K562 (cell line): ENCODE results near the gene SYT10. TPM values are rescaled to one million over a fixed set of nuclear protein-coding genes. Genes with fewer than 3 reads are reported as not detected.
A peak's percentile ranks its signal among the peaks of the same experiment; 100 is the strongest.

Experiments
- ATAC-seq: fragments of 200-7000 bp; cut with Tn5 transposase; 3 replicates; pipeline ENCODE4 v1.9.1; 2020; ENCODE audit warnings: moderate library complexity
- BruUV-seq: library from RNA; stranded (reverse); fragments of 400-500 nt; replicated peaks from 2 replicates; lab custom pipeline; 2021; lab: Mats Ljungman, UMichigan
- CTCF ChIA-PET: fragments of 300-600 bp; formaldehyde crosslinking; extraction: SDS; loops from one replicate; lab custom pipeline; 2021; ENCODE audit warnings: low intra/inter-chr PET ratio; lab: Yijun Ruan, JAX
- POLR2A ChIA-PET: fragments of 300-600, 350-650 bp; sonication (Branson Sonifier 250); formaldehyde crosslinking; extraction: SDS; loops from one replicate; lab custom pipeline; 2021; ENCODE audit warnings: antibody characterized with exemption, inconsistent platforms; lab: Yijun Ruan, JAX
- DNase-seq, 4 experiments: peaks; one replicate each; pipeline versions ENCODE4 v3.0.0 to v3.0.0-alpha.2; 2011 to 2018; ENCODE audit warnings: low spot score in 3 of 4, mixed read lengths in 3 of 4; ENCODE audit errors: extremely low read depth in 1 of 4
- FAIRE-seq: peaks from 2 replicates; lab custom pipeline; 2011; peaks lifted over from hg19 to GRCh38; lab: Jason Lieb, UNC
- H2AFZ ChIP-seq: 2 replicates; pipeline ENCODE4 v1.6.0; 2011; ENCODE audit warnings: low read depth, low read length, control low read depth, inconsistent platforms
- H3K27ac ChIP-seq: fragments of 200-600 bp; 3 replicates; pipeline ENCODE4 v1.8.0; 2011; ENCODE audit warnings: low read depth, mild to moderate bottlenecking, control low read depth, inconsistent platforms, low read length, moderate library complexity, mixed read lengths; ENCODE audit errors: extremely low read depth
- H3K27me3 ChIP-seq, 2 experiments: fragments of 300-600 bp in 1 of 2; 2 replicates in 1 of 2; 3 replicates in 1 of 2; pipeline versions ENCODE4 v1.6.0 to v1.8.0; 2011; ENCODE audit warnings: inconsistent platforms in 2 of 2, low read length in 2 of 2, mild to moderate bottlenecking in 1 of 2, mixed read lengths in 1 of 2, moderate library complexity in 1 of 2; ENCODE audit not compliant: control insufficient read depth in 2 of 2, insufficient read depth in 2 of 2
- H3K36me3 ChIP-seq: fragments of 300-600 bp; 3 replicates; pipeline ENCODE4 v1.8.0; 2011; ENCODE audit warnings: mild to moderate bottlenecking, low read length, inconsistent platforms; ENCODE audit not compliant: control insufficient read depth, insufficient read depth
- H3K4me1 ChIP-seq, 2 experiments: fragments of 200-600 bp in 1 of 2; replicated peaks in 1 of 2; 2 replicates in 1 of 2; 3 replicates in 1 of 2; pipeline versions ENCODE4 v1.5.1 to v1.8.0; 2011; ENCODE audit warnings: inconsistent platforms in 2 of 2, low read length in 2 of 2, mild to moderate bottlenecking in 1 of 2, mixed read lengths in 1 of 2, moderate library complexity in 1 of 2; ENCODE audit not compliant: control insufficient read depth in 2 of 2, insufficient read depth in 2 of 2
- H3K4me2 ChIP-seq: 2 replicates; pipeline ENCODE4 v1.6.1; 2011; ENCODE audit warnings: low read length, control low read depth, inconsistent platforms, mixed read lengths; ENCODE audit not compliant: insufficient read depth
- H3K4me3 ChIP-seq: fragments of 200-600 bp; sonication (generic), shearing (Covaris generic); 2 replicates; pipeline ENCODE4 v1.5.1; 2016; ENCODE audit warnings: control low read depth, inconsistent platforms
- H3K79me2 ChIP-seq: fragments of 200-600 bp; 3 replicates; pipeline ENCODE4 v1.8.0; 2011; ENCODE audit warnings: low read length, inconsistent platforms; ENCODE audit not compliant: control insufficient read depth, insufficient read depth
- H3K9ac ChIP-seq, 2 experiments: 2 replicates each; pipeline versions ENCODE4 v1.6.0 to v1.6.1; 2011; ENCODE audit warnings: low read depth in 2 of 2, low read length in 2 of 2, control low read depth in 1 of 2, inconsistent platforms in 1 of 2, mild to moderate bottlenecking in 1 of 2, mixed read lengths in 1 of 2; ENCODE audit not compliant: insufficient read depth in 1 of 2
- H3K9me1 ChIP-seq: one replicate; pipeline ENCODE4 v1.6.0; 2011; ENCODE audit warnings: inconsistent platforms, mild to moderate bottlenecking, low read length, moderate library complexity; ENCODE audit not compliant: control insufficient read depth, insufficient read depth
- H3K9me3 ChIP-seq: replicated peaks from 2 replicates; pipeline ENCODE4 v1.5.1; 2011; ENCODE audit warnings: low read depth, low read length, inconsistent platforms; ENCODE audit not compliant: control insufficient read depth, insufficient read depth
- H4K20me1 ChIP-seq: replicated peaks from 2 replicates; pipeline ENCODE4 v1.6.1; 2011; ENCODE audit warnings: low read length, inconsistent platforms, mixed read lengths; ENCODE audit not compliant: control insufficient read depth, insufficient read depth
- AFF4 ChIP-seq: sonication (generic); formaldehyde crosslinking; IDR thresholded peaks from 2 replicates; pipeline ENCODE4 v1.8.0; 2023; ENCODE audit warnings: mild to moderate bottlenecking, missing genetic modification reagents
- CTCF ChIP-seq, 3 experiments: IDR thresholded peaks in 2 of 3; conservative IDR thresholded peaks in 1 of 3; 2 replicates each; pipeline ENCODE4 v1.5.1; 2011 to 2012; ENCODE audit warnings: low read length in 3 of 3, mild to moderate bottlenecking in 3 of 3, control low read depth in 2 of 3, improper control_type of control experiment in 1 of 3, inconsistent platforms in 1 of 3, low read depth in 1 of 3, mixed read lengths in 1 of 3, moderate library complexity in 1 of 3; ENCODE audit not compliant: insufficient read depth in 2 of 3
- FOXJ3 ChIP-seq: sonication (generic); formaldehyde crosslinking; IDR thresholded peaks from 2 replicates; pipeline ENCODE4 v1.4.0; 2020; ENCODE audit warnings: mild to moderate bottlenecking, missing genetic modification reagents
- PBX2 ChIP-seq, 2 experiments: IDR thresholded peaks in 1 of 2; conservative IDR thresholded peaks in 1 of 2; 2 replicates each; pipeline ENCODE4 v1.6.1; 2016; ENCODE audit warnings: low read depth in 2 of 2, mild to moderate bottlenecking in 1 of 2, missing compliant biosample characterization in 1 of 2, missing genetic modification characterization in 1 of 2, moderate library complexity in 1 of 2
- PHF8 ChIP-seq: fragments of 200-600 bp; sonication (generic); IDR thresholded peaks from 2 replicates; pipeline ENCODE4 v1.6.1; 2012; ENCODE audit warnings: mixed run types, mild to moderate bottlenecking, inconsistent platforms, low read length, moderate library complexity, borderline replicate concordance
- RAD21 ChIP-seq, 2 experiments: fragments of 250-450 bp in 1 of 2; fragments of 450-650 bp in 1 of 2; sonication (Bioruptor Pico) in 1 of 2; formaldehyde crosslinking in 1 of 2; IDR thresholded peaks in 1 of 2; conservative IDR thresholded peaks in 1 of 2; 2 replicates each; pipeline versions ENCODE4 v1.4.0 to v1.8.0; 2020 to 2022; ENCODE audit warnings: mild to moderate bottlenecking in 2 of 2, moderate library complexity in 1 of 2
- RAD51 ChIP-seq: fragments of 450-650 bp; IDR thresholded peaks from 2 replicates; pipeline ENCODE4 v1.7.1; 2016; ENCODE audit warnings: low read depth, mild to moderate bottlenecking, borderline replicate concordance
- SIN3A ChIP-seq, 2 experiments: fragments of 150-350 bp in 1 of 2; IDR thresholded peaks; 2 replicates each; pipeline ENCODE4 v1.6.1; 2011 to 2016; ENCODE audit warnings: borderline replicate concordance in 2 of 2, low read depth in 2 of 2, low read length in 2 of 2, mild to moderate bottlenecking in 2 of 2, moderate library complexity in 2 of 2; ENCODE audit not compliant: control insufficient read depth in 1 of 2
- SMC3 ChIP-seq: conservative IDR thresholded peaks from 2 replicates; pipeline ENCODE4 v1.6.1; 2011; ENCODE audit warnings: low read depth, low read length, improper control_type of control experiment; ENCODE audit not compliant: insufficient read depth
- ZNF121 ChIP-seq: sonication (generic); formaldehyde crosslinking; conservative IDR thresholded peaks from 2 replicates; pipeline ENCODE4 v1.8.0; 2022; ENCODE audit warnings: missing genetic modification reagents
- ZNF316 ChIP-seq: fragments of 450-650 bp; IDR thresholded peaks from 2 replicates; pipeline ENCODE4 v1.6.1; 2016
- ZNF707 ChIP-seq: fragments of 250-450 bp; sonication (Bioruptor Pico); conservative IDR thresholded peaks from 2 replicates; pipeline ENCODE4 v1.8.0; 2022; ENCODE audit warnings: inconsistent platforms, mild to moderate bottlenecking, moderate library complexity
- ZZZ3 ChIP-seq: fragments of 450-650 bp; IDR thresholded peaks from 2 replicates; pipeline ENCODE4 v1.6.1; 2016; ENCODE audit warnings: antibody characterized with exemption, mild to moderate bottlenecking, moderate library complexity
- WGBS: fragments of 100-300 bp; shearing (Covaris generic); methylation state at CpG from one replicate; pipeline ENCODE4 v1.1.6; 2016; ENCODE audit warnings: low coverage, mixed read lengths; ENCODE audit not compliant: insufficient coverage; ENCODE audit errors: missing lambda C conversion rate; 5-methylcytosine and 5-hydroxymethylcytosine counted together
- in situ Hi-C: fragments of 300-500 bp; cut with MboI; formaldehyde crosslinking; loops from 4 replicates; pipeline ENCODE4 v1.15.0; 2018; ENCODE audit warnings: inconsistent platforms, mixed read lengths
- intact Hi-C: fragments of 100-400 bp; cut with micrococcal nuclease; formaldehyde crosslinking; loops from 2 replicates; pipeline ENCODE4 v1.14.2; 2022
- polyA plus RNA-seq, 8 experiments: library from polyadenylated mRNA; depleted of rRNA in 4 of 8; stranded (reverse) in 5 of 8; unstranded in 3 of 8; fragments of >200 nt; fragmentation: Nextera tagmentation in 2 of 8; fragmentation: Illumina TruSeq in 1 of 8; extraction: Ambion mirVana in 2 of 8; extraction: Trizol in 1 of 8; gene quantifications; 2 replicates each; pipeline versions ENCODE4 v1.2.1 to v1.2.3, GENCODE V29; 2011 to 2014; ENCODE audit warnings: inconsistent platforms in 1 of 8, missing spikeins in 1 of 8
- total RNA-seq, 7 experiments: library from RNA; depleted of rRNA in 6 of 7; stranded (reverse); fragments of >200 nt in 6 of 7; fragmentation: Illumina TruSeq in 2 of 7; extraction: Trizol in 2 of 7; gene quantifications; 2 replicates each; pipeline versions ENCODE4 v1.2.1 to v1.2.3, GENCODE V29; 2011 to 2021; ENCODE audit warnings: low replicate concordance in 1 of 7

SYT10 gene
- total and polyA plus RNA-seq, 9 of the 15 experiments (the other 6 are each of a cell fraction or from before 2014, with no cell fraction given), result 0.27 to 6.2 (median 2.5) TPM

GRCh38 chr12:33427071-33427470, 12.5 kb downstream of the SYT10 start:
- CTCF ChIA-PET, result no interaction called here
- TF ChIP-seq FOXJ3 (CRISPR knock-in tag) (no peak), SIN3A (IDR thresholded peaks at IDR 0.05; ENCODE audit: borderline replicate concordance in 2 of 2, control insufficient read depth in 1 of 2, low read depth in 2 of 2, low read length in 2 of 2) (no peak), SMC3 (peak; percentile 26; the same call in 1 of the 2 replicates), ZNF316 (no peak), RAD51 (no peak), CTCF (IDR thresholded peaks at IDR 0.05 in 2 of 3, conservative IDR thresholded peaks at IDR 0.05 in 1 of 3; ENCODE audit: insufficient read depth in 2 of 3, low read depth in 1 of 3, low read length in 3 of 3) (peak; percentile 26 to 38 (median 31); a peak in 3 of 6 replicates), ZNF707 (no peak), ZNF121 (CRISPR knock-in tag) (no peak), ZZZ3 (no peak), RAD21 (CRISPR knock-in tag; conservative IDR thresholded peaks at IDR 0.05 in 1 of 2, IDR thresholded peaks at IDR 0.05 in 1 of 2) (peak; percentile 27 to 56), PHF8 (no peak), PBX2 (CRISPR knock-in tag; IDR thresholded peaks at IDR 0.05; ENCODE audit: low read depth) (no peak), PBX2 (tag; conservative IDR thresholded peaks at IDR 0.05; ENCODE audit: low read depth) (no peak), AFF4 (CRISPR knock-in tag) (no peak)

More at GRCh38 chr12:33427071-33427470, 12.5 kb downstream of the SYT10 start:
- no TSS peak for BruUV-seq
- in situ Hi-C loops, result no loop called here
- POLR2A ChIA-PET, result interaction anchor here (1.0 to 1.4 kb wide), 2 partner anchors 9 to 10 kb away, joined by 5 to 7 read pairs; no protein-coding TSS in a partner anchor
- Histone ChIP-seq H3K9me1 (no peaks in the 10 kb centered on the region), H3K79me2 (no peaks in the 10 kb centered on the region), H3K27ac (no peak overlapping the region), H3K27me3 (no peaks in the 10 kb centered on the region), H3K9ac (no peak overlapping the region), H3K9me3 (no peaks in the 10 kb centered on the region), H4K20me1 (no peaks in the 10 kb centered on the region), H3K4me1 (no peaks in the 10 kb centered on the region), H2AFZ (no peak overlapping the region), H3K4me2 (no peak overlapping the region), H3K4me3 (no peak overlapping the region), H3K36me3 (peaks cover 5% of the 10 kb centered on the region; the same call in 1 of the 3 replicates)
- FAIRE-seq, result peak; percentile 69
- intact Hi-C loops, result no loop called here
- WGBS, result 69% methylated on average over 2 of the region's 2 CpGs
- ATAC-seq, result peak; percentile 91
- DNase-seq, result peak in 2 of 4 experiments; percentile 24 to 54
